Parathyroid adenoma (tissue), 2 donors: ENCODE measurements around the gene CDC14B.
A peak's percentile ranks its signal among the peaks of the same experiment; 100 is the strongest.

ENCODE experiments used
- H2AFZ ChIP-seq: fragments of 300-600 bp; sonication (generic); one replicate; pipeline ENCODE4 v1.7.0; 2017; ENCODE audit warnings: antibody characterized with exemption, mild to moderate bottlenecking
- H3K27ac ChIP-seq: fragments of 300-600 bp; sonication (generic); one replicate; pipeline ENCODE4 v1.7.0; 2017
- H3K27me3 ChIP-seq: fragments of 300-600 bp; sonication (generic); one replicate; pipeline ENCODE4 v1.7.0; 2017; ENCODE audit warnings: low read length; ENCODE audit not compliant: control insufficient read depth, insufficient read depth
- H3K36me3 ChIP-seq: fragments of 300-600 bp; sonication (generic); one replicate; pipeline ENCODE4 v1.7.0; 2017; ENCODE audit warnings: low read length; ENCODE audit not compliant: control insufficient read depth, insufficient read depth
- H3K4me1 ChIP-seq: fragments of 300-600 bp; sonication (generic); one replicate; pipeline ENCODE4 v1.7.0; 2017; ENCODE audit warnings: control low read depth
- H3K4me2 ChIP-seq: fragments of 300-600 bp; sonication (generic); one replicate; pipeline ENCODE4 v1.7.0; 2017; ENCODE audit warnings: low read length
- H3K4me3 ChIP-seq: fragments of 300-600 bp; sonication (generic); one replicate; pipeline ENCODE4 v1.7.0; 2017; ENCODE audit warnings: low read depth, low read length
- H3K79me2 ChIP-seq: fragments of 300-600 bp; sonication (generic); one replicate; pipeline ENCODE4 v1.7.0; 2017; ENCODE audit warnings: control low read depth
- H3K9ac ChIP-seq: fragments of 300-600 bp; sonication (generic); one replicate; pipeline ENCODE4 v1.7.0; 2017; ENCODE audit warnings: mild to moderate bottlenecking
- H3K9me3 ChIP-seq: fragments of 300-600 bp; sonication (generic); one replicate; pipeline ENCODE4 v1.7.0; 2017; ENCODE audit warnings: low read length; ENCODE audit not compliant: control insufficient read depth
- TF ChIP-seq, protein P1 (sequence below): fragments of 300-600 bp; sonication (generic); IDR thresholded peaks from one replicate; pipeline ENCODE4 v1.7.0; 2017; ENCODE audit warnings: antibody characterized with exemption, mild to moderate bottlenecking
- donor health status: primary hyperparathyroidism.

CDC14B gene

GRCh38 chr9:96655198-96655851 lies 35.7 kb upstream of the CDC14B start, which contains the start of gene PRXL2C:
TSS of gene PRXL2C (minus strand) at chr9:96655317. CDS start at chr9:96655281, 36 bp downstream.
- TF ChIP-seq, protein P1, sequence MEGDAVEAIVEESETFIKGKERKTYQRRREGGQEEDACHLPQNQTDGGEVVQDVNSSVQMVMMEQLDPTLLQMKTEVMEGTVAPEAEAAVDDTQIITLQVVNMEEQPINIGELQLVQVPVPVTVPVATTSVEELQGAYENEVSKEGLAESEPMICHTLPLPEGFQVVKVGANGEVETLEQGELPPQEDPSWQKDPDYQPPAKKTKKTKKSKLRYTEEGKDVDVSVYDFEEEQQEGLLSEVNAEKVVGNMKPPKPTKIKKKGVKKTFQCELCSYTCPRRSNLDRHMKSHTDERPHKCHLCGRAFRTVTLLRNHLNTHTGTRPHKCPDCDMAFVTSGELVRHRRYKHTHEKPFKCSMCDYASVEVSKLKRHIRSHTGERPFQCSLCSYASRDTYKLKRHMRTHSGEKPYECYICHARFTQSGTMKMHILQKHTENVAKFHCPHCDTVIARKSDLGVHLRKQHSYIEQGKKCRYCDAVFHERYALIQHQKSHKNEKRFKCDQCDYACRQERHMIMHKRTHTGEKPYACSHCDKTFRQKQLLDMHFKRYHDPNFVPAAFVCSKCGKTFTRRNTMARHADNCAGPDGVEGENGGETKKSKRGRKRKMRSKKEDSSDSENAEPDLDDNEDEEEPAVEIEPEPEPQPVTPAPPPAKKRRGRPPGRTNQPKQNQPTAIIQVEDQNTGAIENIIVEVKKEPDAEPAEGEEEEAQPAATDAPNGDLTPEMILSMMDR = no peak
- Histone ChIP-seq H3K9me3 (no peaks in the 10 kb centered on the region), H3K4me3 (peak within 1 kb of the TSS; percentile 55), H3K36me3 (no peaks in the 10 kb centered on the region), H3K4me2 (peak within 1 kb of the TSS; percentile 73), H3K79me2 (no peaks in the 10 kb centered on the region), H3K4me1 (no peaks in the 10 kb centered on the region), H3K27me3 (no peaks in the 10 kb centered on the region), H2AFZ (peak within 1 kb of the TSS; percentile 89), H3K27ac (peak within 1 kb of the TSS; percentile 85), H3K9ac (no peak within 1 kb of the TSS)

DNA sequence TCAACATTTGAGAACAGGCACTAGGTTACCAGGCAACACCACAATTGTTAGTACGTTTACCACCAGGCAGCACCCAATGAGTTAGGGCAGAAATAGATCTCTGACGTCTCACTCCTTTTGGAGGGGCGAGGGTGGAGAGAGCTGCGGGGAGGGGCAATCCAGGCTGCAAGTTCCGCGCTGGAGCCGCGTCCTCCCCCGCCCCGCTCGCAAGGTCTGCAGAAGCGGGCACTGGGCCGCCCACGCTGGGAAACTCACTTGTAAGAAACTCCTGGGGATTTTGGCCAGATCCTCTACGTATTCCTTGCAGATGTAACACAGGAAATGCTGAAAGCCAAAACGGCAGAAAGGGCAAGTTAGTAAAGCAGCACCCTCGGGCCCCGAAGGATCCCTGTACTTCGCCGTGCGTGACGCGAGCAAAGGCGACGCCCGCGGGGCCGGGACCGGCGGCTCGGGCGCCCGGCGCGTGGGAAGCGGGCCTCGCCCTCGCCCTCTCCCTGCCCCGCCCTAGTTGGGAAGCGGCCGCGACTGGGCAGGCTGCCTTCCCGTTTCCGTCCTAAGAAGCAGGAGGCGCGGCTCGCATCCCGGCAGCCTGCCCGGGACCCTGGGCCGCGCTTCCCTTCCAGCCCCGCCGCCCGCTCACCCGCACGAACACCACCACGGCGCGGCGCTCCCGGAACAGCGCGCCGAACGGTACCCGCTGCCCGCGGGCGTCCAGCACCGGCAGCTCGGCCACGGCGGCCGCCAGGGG lies 35.0 kb upstream of the CDC14B start:
- Histone ChIP-seq H3K36me3 (no peaks in the 10 kb centered on the region), H3K27ac (peak overlapping the region; percentile 85), H3K4me2 (peak overlapping the region; percentile 73), H3K9ac (no peak overlapping the region), H3K79me2 (no peaks in the 10 kb centered on the region), H3K9me3 (no peaks in the 10 kb centered on the region), H2AFZ (peak overlapping the region; percentile 89), H3K4me3 (peak overlapping the region; percentile 55), H3K4me1 (no peaks in the 10 kb centered on the region), H3K27me3 (no peaks in the 10 kb centered on the region)
- TF ChIP-seq, protein P1 = no peak

DNA sequence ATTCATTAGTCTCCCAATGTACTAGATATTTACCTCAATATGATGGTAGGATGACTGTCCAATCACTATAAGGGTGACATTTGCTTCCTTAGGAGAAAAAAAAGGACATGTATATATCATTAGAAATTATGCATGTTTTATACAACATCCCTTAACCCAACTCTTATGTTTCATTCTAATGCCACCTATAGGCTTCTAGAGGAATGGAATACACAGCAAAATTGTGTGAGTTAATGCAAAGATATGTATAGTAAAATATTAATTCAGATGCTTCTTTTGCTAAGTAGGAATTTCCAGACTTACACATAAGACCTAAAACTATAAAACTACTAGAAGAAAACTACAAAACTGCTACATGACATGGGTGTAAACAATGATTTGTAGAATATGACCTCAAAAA lies 32.0 kb upstream of the CDC14B start:
- H2AFZ ChIP-seq = no peak overlapping the region
- TF ChIP-seq, protein P1 = no peak
- H3K4me2 ChIP-seq = no peak overlapping the region
- H3K27me3 ChIP-seq = no peaks in the 10 kb centered on the region
- H3K4me3 ChIP-seq = no peak overlapping the region
- H3K79me2 ChIP-seq = no peaks in the 10 kb centered on the region
- no peak overlapping the region for H3K9ac ChIP-seq
- H3K4me1 ChIP-seq = no peaks in the 10 kb centered on the region
- H3K27ac ChIP-seq = no peak overlapping the region
- H3K9me3 ChIP-seq = no peaks in the 10 kb centered on the region
- H3K36me3 ChIP-seq = no peaks in the 10 kb centered on the region

- Histone ChIP-seq H3K9me3 (no peaks in the 10 kb centered on the region), H3K27ac (no peak overlapping the region), H3K27me3 (no peaks in the 10 kb centered on the region), H3K79me2 (no peaks in the 10 kb centered on the region), H2AFZ (no peak overlapping the region), H3K4me3 (no peak overlapping the region), H3K4me2 (no peak overlapping the region), H3K36me3 (no peaks in the 10 kb centered on the region), H3K4me1 (no peaks in the 10 kb centered on the region), H3K9ac (no peak overlapping the region)
- TF ChIP-seq, protein P1 = no peak
Measured at GRCh38 chr9:96649620-96650324, 30.1 kb upstream of the CDC14B start.
